ENCODE results near the gene PLCG1. TPM values are rescaled to one million over a fixed set of nuclear protein-coding genes. Genes with fewer than 3 reads are reported as not detected.
A peak's percentile ranks its signal among the peaks of the same experiment; 100 is the strongest.

PLCG1 gene
- total RNA-seq, 1 experiment from 2014 or later, result 45.6 TPM

GRCh38 chr20:41094353-41095055, 42.8 kb upstream of the PLCG1 start:
- POLR2A ChIA-PET, result interaction anchor here (1.0 to 1.3 kb wide), 2 partner anchors 104 to 131 kb away, joined by 3 read pairs; no protein-coding TSS in a partner anchor
- Histone ChIP-seq H3K4me1 (ENCODE audit: control insufficient read depth in 1 of 2, insufficient read depth in 2 of 2, low read length in 2 of 2) (no peaks in the 10 kb centered on the region), H3K4me2 (ENCODE audit: low read length) (no peak overlapping the region), H3K27ac (ENCODE audit: low read depth, low read length) (peak overlapping the region; percentile 25; the same call in 1 of the 2 replicates), H3K9ac (ENCODE audit: low read length) (no peak overlapping the region), H2AFZ (ENCODE audit: low read depth, low read length, poor library complexity, severe bottlenecking) (no peak overlapping the region), H3K9me3 (ENCODE audit: control insufficient read depth in 1 of 2, insufficient read depth in 1 of 2, low read depth in 1 of 2, low read length in 2 of 2) (no peaks in the 10 kb centered on the region), H3K79me2 (ENCODE audit: insufficient read depth, low read length) (peaks cover 52% of the 10 kb centered on the region), H3K36me3 (ENCODE audit: control insufficient read depth in 1 of 2, insufficient read depth in 2 of 2, low read length in 2 of 2) (peaks cover 58% of the 10 kb centered on the region in 2 experiments), H3K9me2 (ENCODE audit: insufficient read depth) (no peaks in the 10 kb centered on the region), H3K4me3 (replicated peaks in 1 of 2; ENCODE audit: low read depth in 1 of 2, low read length in 2 of 2) (no peak overlapping the region), H3K27me3 (ENCODE audit: insufficient read depth, low read length) (no peaks in the 10 kb centered on the region), H4K20me1 (ENCODE audit: insufficient read depth) (peaks cover 17% of the 10 kb centered on the region; the same call in 1 of the 2 replicates)
- CTCF ChIA-PET, result interaction anchor here (0.8 to 3.0 kb wide), 8 partner anchors 8 to 131 kb away, joined by 3 to 59 read pairs (median 4); no protein-coding TSS in a partner anchor
- RAD21 ChIA-PET (ENCODE audit: low non-redundant PET in 1 of 2, low total read pairs in 2 of 2, uncharacterized antibody in 2 of 2, unreplicated experiment in 2 of 2), result interaction anchor here (0.7 to 1.6 kb wide), 3 partner anchors 104 to 106 kb away, joined by 3 to 8 read pairs (median 3); no protein-coding TSS in a partner anchor
- no peak for DNase-seq (ENCODE audit: low read depth, low spot score)
- intact Hi-C loops (cut with micrococcal nuclease), result loop anchor here (1.0 kb wide), 2 partner anchors 104 to 126 kb away; no protein-coding TSS in a partner anchor
- BruUV-seq (replicated peaks), result no TSS peak
- ATAC-seq, result no peak
- TF ChIP-seq FOSL1 (IDR thresholded peaks at IDR 0.05; ENCODE audit: low read depth) (no peak), POLR2AphosphoS5 (IDR thresholded peaks at IDR 0.05; ENCODE audit: low read depth, low read length) (peak; percentile 24; the same call in 1 of the 2 replicates), ZBTB33 (IDR thresholded peaks at IDR 0.05; ENCODE audit: extremely low read depth, insufficient replicate concordance, low read length) (no peak)
